Natural killer cell (primary cell): ENCODE data around the gene PDXK. TPM values are rescaled to one million over a fixed set of nuclear protein-coding genes. Genes with fewer than 3 reads are reported as not detected.

ENCODE experiments used
- ATAC-seq, 3 donors: fragments of 150-1000 bp in 2 of 3; fragments of 200-7000 bp in 1 of 3; cut with Tn5 transposase; 1 replicate in 1 of 3; 2 replicates in 2 of 3; pipeline ENCODE4 v1.10.0; 2021; ENCODE audit warnings: mild to moderate bottlenecking in 2 of 3, moderate library complexity in 2 of 3
- DNase-seq, 2 donors: peaks; one replicate each; pipeline versions ENCODE4 v3.0.0 to v3.0.0-alpha.2; 2013 to 2021; ENCODE audit warnings: mixed read lengths in 1 of 2
- H3K27ac ChIP-seq: one replicate; pipeline ENCODE4 v1.5.1; 2013; ENCODE audit warnings: mild to moderate bottlenecking, low read length
- H3K27me3 ChIP-seq: one replicate; pipeline ENCODE4 v1.6.1; 2013; ENCODE audit warnings: low read length; ENCODE audit not compliant: control insufficient read depth, insufficient read depth
- H3K36me3 ChIP-seq: one replicate; pipeline ENCODE4 v1.6.1; 2013; ENCODE audit warnings: low read length; ENCODE audit not compliant: control insufficient read depth, insufficient read depth
- H3K4me1 ChIP-seq: one replicate; pipeline ENCODE4 v1.6.1; 2013; ENCODE audit warnings: low read length; ENCODE audit not compliant: control insufficient read depth, insufficient read depth
- H3K4me3 ChIP-seq: one replicate; pipeline ENCODE4 v1.5.1; 2013; ENCODE audit warnings: low read length
- H3K9me3 ChIP-seq: one replicate; pipeline ENCODE4 v1.6.1; 2013; ENCODE audit warnings: low read length; ENCODE audit not compliant: control insufficient read depth, insufficient read depth
- H3K27ac Mint-ChIP-seq, 2 donors: one replicate each; pipeline ENCODE4 v1.8.0; 2022; ENCODE audit warnings: mild to moderate bottlenecking in 2 of 2, mixed read lengths in 2 of 2, moderate library complexity in 1 of 2
- H3K27me3 Mint-ChIP-seq, 2 donors: one replicate each; pipeline ENCODE4 v1.8.0; 2022; ENCODE audit warnings: low read depth in 2 of 2, mixed read lengths in 2 of 2
- H3K36me3 Mint-ChIP-seq: one replicate; pipeline ENCODE4 v1.8.0; 2022; ENCODE audit warnings: mixed read lengths
- H3K4me1 Mint-ChIP-seq, 2 donors: one replicate each; pipeline ENCODE4 v1.8.0; 2022; ENCODE audit warnings: mixed read lengths in 2 of 2
- H3K4me3 Mint-ChIP-seq: one replicate; pipeline ENCODE4 v1.8.0; 2022; ENCODE audit warnings: mild to moderate bottlenecking, moderate library complexity, mixed read lengths
- H3K9me3 Mint-ChIP-seq, 2 donors: one replicate each; pipeline ENCODE4 v1.8.0; 2022; ENCODE audit warnings: mixed read lengths in 2 of 2
- WGBS: methylation state at CpG from one replicate; pipeline ENCODE4 v1.1.7; 2013; ENCODE audit warnings: missing lambda C conversion rate; ENCODE audit not compliant: insufficient coverage; 5-methylcytosine and 5-hydroxymethylcytosine counted together
- intact Hi-C: fragments of 100-400 bp; cut with micrococcal nuclease; formaldehyde crosslinking; loops from one replicate; pipeline ENCODE4 v1.14.2; 2022
- total RNA-seq, 4 donors: library from RNA; stranded (reverse); fragments of 120-200 nt in 1 of 4; gene quantifications; one replicate each; pipeline versions ENCODE4 v1.2.3 to v1.2.4, GENCODE V29; 2013 to 2022
- TF ChIP-seq, protein P1 (sequence below): fragments of 200-600 bp; IDR thresholded peaks from one replicate; pipeline ENCODE4 v1.8.0; 2022; ENCODE audit warnings: antibody characterized with exemption

Gene PDXK
- total RNA-seq, 3 donors from 2014 or later (not counting 1 experiment from before 2014, with no cell fraction given) = 73.8 to 77.0 (median 74.6) TPM

DNA sequence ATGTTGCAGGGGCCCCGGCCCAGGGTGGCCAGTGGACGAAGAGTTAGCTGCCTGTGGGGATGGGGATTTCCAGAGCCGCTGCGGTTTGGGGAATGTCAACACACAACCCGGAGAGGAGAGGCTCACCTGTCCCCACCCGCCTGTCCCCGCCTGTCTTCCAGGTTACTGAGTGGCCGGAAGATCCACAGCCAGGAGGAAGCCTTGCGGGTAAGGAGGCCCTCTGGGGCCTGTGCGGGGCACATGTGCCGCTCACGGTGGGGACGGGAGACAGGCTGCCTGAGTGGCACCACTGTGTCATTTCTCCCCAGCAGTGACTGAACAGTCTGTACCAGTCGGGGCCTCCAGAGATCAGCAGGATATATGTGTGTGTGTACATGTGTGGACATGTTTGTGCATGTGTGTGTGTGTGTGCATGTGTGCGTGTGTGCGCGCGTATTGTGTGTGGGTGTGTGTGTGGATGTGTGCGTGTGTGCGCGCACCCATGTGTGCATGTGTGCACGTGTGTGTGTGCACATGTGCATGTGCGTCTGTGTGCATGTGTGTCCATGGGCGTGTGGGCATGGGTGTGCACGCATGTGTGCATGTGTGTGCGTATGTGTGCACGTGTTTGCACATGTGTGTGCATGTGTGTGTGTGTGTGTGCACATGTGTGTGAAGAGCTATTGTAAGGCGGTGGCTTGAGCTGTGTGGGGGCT is 31.6 kb downstream of the PDXK start:
- H3K9me3 Mint-ChIP-seq = no peaks in the 10 kb centered on the region
- peaks cover 0 to 4% of the 10 kb centered on the region in 2 donors for H3K4me1 Mint-ChIP-seq
- intact Hi-C loops = no loop called here
- TF ChIP-seq, protein P1, sequence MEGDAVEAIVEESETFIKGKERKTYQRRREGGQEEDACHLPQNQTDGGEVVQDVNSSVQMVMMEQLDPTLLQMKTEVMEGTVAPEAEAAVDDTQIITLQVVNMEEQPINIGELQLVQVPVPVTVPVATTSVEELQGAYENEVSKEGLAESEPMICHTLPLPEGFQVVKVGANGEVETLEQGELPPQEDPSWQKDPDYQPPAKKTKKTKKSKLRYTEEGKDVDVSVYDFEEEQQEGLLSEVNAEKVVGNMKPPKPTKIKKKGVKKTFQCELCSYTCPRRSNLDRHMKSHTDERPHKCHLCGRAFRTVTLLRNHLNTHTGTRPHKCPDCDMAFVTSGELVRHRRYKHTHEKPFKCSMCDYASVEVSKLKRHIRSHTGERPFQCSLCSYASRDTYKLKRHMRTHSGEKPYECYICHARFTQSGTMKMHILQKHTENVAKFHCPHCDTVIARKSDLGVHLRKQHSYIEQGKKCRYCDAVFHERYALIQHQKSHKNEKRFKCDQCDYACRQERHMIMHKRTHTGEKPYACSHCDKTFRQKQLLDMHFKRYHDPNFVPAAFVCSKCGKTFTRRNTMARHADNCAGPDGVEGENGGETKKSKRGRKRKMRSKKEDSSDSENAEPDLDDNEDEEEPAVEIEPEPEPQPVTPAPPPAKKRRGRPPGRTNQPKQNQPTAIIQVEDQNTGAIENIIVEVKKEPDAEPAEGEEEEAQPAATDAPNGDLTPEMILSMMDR = no peak
- DNase-seq (no peak), ATAC-seq (no peak)
- H3K4me1 ChIP-seq = peaks cover 7% of the 10 kb centered on the region
- H3K27me3 ChIP-seq = no peaks in the 10 kb centered on the region
- 94% methylated on average over 28 of the region's 28 CpGs for WGBS
- no peak overlapping the region for H3K4me3 ChIP-seq
- H3K9me3 ChIP-seq = no peaks in the 10 kb centered on the region
- H3K27ac Mint-ChIP-seq = no peak overlapping the region
- H3K36me3 Mint-ChIP-seq = no peaks in the 10 kb centered on the region
- no peak overlapping the region for H3K27ac ChIP-seq
- H3K27me3 Mint-ChIP-seq = no peaks in the 10 kb centered on the region
- H3K4me3 Mint-ChIP-seq = no peak overlapping the region
- peaks cover 38% of the 10 kb centered on the region for H3K36me3 ChIP-seq

DNA sequence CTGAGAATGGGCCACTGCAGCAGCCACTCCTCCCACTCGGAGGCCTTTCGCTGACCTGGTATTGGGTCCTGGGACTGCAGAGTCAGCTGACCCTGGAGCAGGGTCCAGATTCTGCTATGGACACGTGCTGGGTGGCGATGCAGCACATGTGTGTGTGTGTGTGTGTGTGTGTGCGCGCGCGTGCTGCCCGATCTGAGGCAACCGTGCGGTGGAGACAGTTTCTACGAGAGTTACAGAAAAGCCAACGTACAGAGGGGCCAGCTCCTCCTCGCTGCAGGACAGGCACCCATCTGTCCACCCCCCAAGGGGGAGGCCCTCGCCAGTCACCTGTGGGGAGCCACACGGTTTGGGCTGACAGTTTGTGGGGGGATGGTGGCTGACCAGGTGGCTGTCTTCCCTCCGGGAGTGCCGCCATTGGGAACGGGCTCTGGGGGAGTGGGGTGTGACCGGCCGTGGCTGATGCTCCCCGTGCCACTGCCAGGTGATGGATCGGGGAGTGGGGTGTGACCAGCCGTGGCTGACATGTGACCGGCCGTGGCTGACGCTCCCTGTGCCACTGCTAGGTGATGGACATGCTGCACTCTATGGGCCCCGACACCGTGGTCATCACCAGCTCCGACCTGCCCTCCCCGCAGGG is 33.1 kb downstream of the PDXK start:
- Mint-ChIP-seq H3K27ac (no peak overlapping the region), H3K9me3 (no peaks in the 10 kb centered on the region), H3K27me3 (no peaks in the 10 kb centered on the region), H3K4me1 (peaks cover 0 to 4% of the 10 kb centered on the region in 2 donors), H3K36me3 (no peaks in the 10 kb centered on the region), H3K4me3 (no peak overlapping the region)
- intact Hi-C loops = no loop called here
- DNase-seq (no peak), ATAC-seq (no peak)
- no peak overlapping the region for H3K4me3 ChIP-seq
- no peaks in the 10 kb centered on the region for H3K9me3 ChIP-seq
- TF ChIP-seq, protein P1 = no peak
- peaks cover 7% of the 10 kb centered on the region for H3K4me1 ChIP-seq
- H3K27me3 ChIP-seq = no peaks in the 10 kb centered on the region
- no peak overlapping the region for H3K27ac ChIP-seq
- peaks cover 43% of the 10 kb centered on the region for H3K36me3 ChIP-seq
- WGBS = 94% methylated on average over 31 of the region's 31 CpGs

DNA sequence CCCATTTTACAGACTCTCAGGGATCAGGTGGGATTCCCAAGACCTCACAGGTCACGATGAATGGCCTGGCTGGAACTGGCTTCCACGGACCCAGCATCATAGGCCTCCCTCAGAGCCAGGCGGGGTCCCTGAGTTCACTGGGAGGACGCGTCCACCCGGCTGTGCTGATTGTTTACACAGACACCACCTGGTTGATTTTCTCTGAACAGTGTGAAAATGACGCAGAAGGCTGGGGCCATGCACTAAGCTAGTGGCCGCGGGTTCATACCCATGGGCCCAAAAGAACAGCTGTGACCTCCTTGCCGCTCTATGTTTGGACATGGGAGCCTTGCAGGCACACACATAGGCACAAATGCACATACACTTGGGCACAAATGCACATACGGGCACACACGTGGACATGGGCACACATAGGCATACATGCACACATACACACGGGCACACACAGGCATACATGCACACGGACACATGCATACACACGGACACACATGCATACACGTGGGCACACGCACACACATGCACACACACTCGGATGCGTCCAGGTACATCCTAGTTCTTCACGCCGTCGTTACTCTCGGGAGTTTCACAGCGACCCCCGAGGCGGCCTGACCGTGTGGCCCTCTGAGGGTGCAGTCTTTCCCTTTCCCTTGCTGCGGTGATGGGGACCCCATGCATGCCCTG is 34.0 kb downstream of the PDXK start:
- Histone ChIP-seq H3K27me3 (no peaks in the 10 kb centered on the region), H3K27ac (no peak overlapping the region), H3K36me3 (peaks cover 45% of the 10 kb centered on the region), H3K9me3 (no peaks in the 10 kb centered on the region), H3K4me3 (no peak overlapping the region), H3K4me1 (peaks cover 7% of the 10 kb centered on the region)
- H3K4me1 Mint-ChIP-seq = peaks cover 0 to 4% of the 10 kb centered on the region in 2 donors
- ATAC-seq (no peak), DNase-seq (no peak)
- H3K9me3 Mint-ChIP-seq = no peaks in the 10 kb centered on the region
- no peak overlapping the region for H3K27ac Mint-ChIP-seq
- TF ChIP-seq, protein P1 = no peak
- H3K36me3 Mint-ChIP-seq = no peaks in the 10 kb centered on the region
- no peak overlapping the region for H3K4me3 Mint-ChIP-seq
- H3K27me3 Mint-ChIP-seq = no peaks in the 10 kb centered on the region
- 97% methylated on average over 28 of the region's 28 CpGs for WGBS
- intact Hi-C loops = no loop called here
